Stimulated activated effector memory CD8-positive, alpha-beta T cell treated with anti-CD3 and anti-CD28 coated beads, Interleukin-12 subunit alpha, Interleukin-12 subunit beta, amount 100 ng/mL, for 72 hours (primary cell): ENCODE measurements around the gene M1AP.
A peak's percentile ranks its signal among the peaks of the same experiment; 100 is the strongest.

Source experiments
- ATAC-seq: fragments of 150-1000 bp; cut with Tn5 transposase; 2 replicates; pipeline ENCODE4 v1.10.0; 2021
- DNase-seq, 2 donors: peaks; one replicate each; pipeline ENCODE4 v3.0.0; 2021 to 2022; ENCODE audit warnings: low spot score in 2 of 2
- H3K27ac Mint-ChIP-seq: one replicate; pipeline ENCODE4 v1.8.0; 2022; ENCODE audit warnings: mild to moderate bottlenecking, mixed read lengths
- H3K36me3 Mint-ChIP-seq: one replicate; pipeline ENCODE4 v1.8.0; 2022; ENCODE audit warnings: mild to moderate bottlenecking, mixed read lengths
- H3K4me1 Mint-ChIP-seq: one replicate; pipeline ENCODE4 v1.8.0; 2022; ENCODE audit warnings: mixed read lengths
- H3K4me3 Mint-ChIP-seq: one replicate; pipeline ENCODE4 v1.8.0; 2022; ENCODE audit warnings: mild to moderate bottlenecking, mixed read lengths
- H3K9me3 Mint-ChIP-seq: one replicate; pipeline ENCODE4 v1.8.0; 2022; ENCODE audit warnings: mixed read lengths

The M1AP gene

GRCh38 chr2:74553892-74554819 lies 94.0 kb downstream of the M1AP start, which contains the start of the genes DOK1 and LOXL3:
Gene DOK1, plus strand, starts transcription at chr2:74554720. Its CDS starts 35 bp downstream, at chr2:74554755.
Gene LOXL3, minus strand, starts transcription at chr2:74553942. Its CDS starts 1,308 bp downstream, at chr2:74552634.
- Mint-ChIP-seq H3K36me3 (peaks cover 36% of the 10 kb centered on the region), H3K4me3 (peak within 1 kb of the TSS; percentile 84), H3K4me1 (peaks cover 39% of the 10 kb centered on the region), H3K9me3 (no peaks in the 10 kb centered on the region), H3K27ac (peak within 1 kb of the TSS; percentile 93)
- ATAC-seq (peak; percentile 83), DNase-seq (peak; percentile 88 to 97)

GRCh38 chr2:74552914-74553811 lies 95.0 kb downstream of the M1AP start:
- H3K9me3 Mint-ChIP-seq: no peaks in the 10 kb centered on the region
- peak overlapping the region; percentile 93 for H3K27ac Mint-ChIP-seq
- ATAC-seq: no peak
- peaks cover 36% of the 10 kb centered on the region for H3K36me3 Mint-ChIP-seq
- no peak for DNase-seq
- peaks cover 42% of the 10 kb centered on the region for H3K4me1 Mint-ChIP-seq
- peak overlapping the region; percentile 84 for H3K4me3 Mint-ChIP-seq

GRCh38 chr2:74551942-74552913 lies 95.9 kb downstream of the M1AP start:
- peaks cover 33% of the 10 kb centered on the region for H3K36me3 Mint-ChIP-seq
- no peak for ATAC-seq
- no peaks in the 10 kb centered on the region for H3K9me3 Mint-ChIP-seq
- H3K4me1 Mint-ChIP-seq: peaks cover 44% of the 10 kb centered on the region
- H3K4me3 Mint-ChIP-seq: peak overlapping the region; percentile 84
- no peak for DNase-seq
- H3K27ac Mint-ChIP-seq: peak overlapping the region; percentile 32

GRCh38 chr2:74551530-74551929 lies 96.6 kb downstream of the M1AP start:
- H3K36me3 Mint-ChIP-seq: peaks cover 26% of the 10 kb centered on the region
- H3K4me3 Mint-ChIP-seq: no peak overlapping the region
- ATAC-seq (no peak), DNase-seq (no peak)
- H3K9me3 Mint-ChIP-seq: no peaks in the 10 kb centered on the region
- no peak overlapping the region for H3K27ac Mint-ChIP-seq
- peaks cover 44% of the 10 kb centered on the region for H3K4me1 Mint-ChIP-seq

- no peak for DNase-seq
- peak overlapping the region; percentile 65 for H3K4me3 Mint-ChIP-seq
- H3K27ac Mint-ChIP-seq: no peak overlapping the region
- H3K9me3 Mint-ChIP-seq: no peaks in the 10 kb centered on the region
- peaks cover 19% of the 10 kb centered on the region for H3K36me3 Mint-ChIP-seq
- peaks cover 32% of the 10 kb centered on the region for H3K4me1 Mint-ChIP-seq
- ATAC-seq: no peak
Observed at GRCh38 chr2:74550231-74550630, 97.9 kb downstream of the M1AP start.

GRCh38 chr2:74548900-74549826 lies 99.0 kb downstream of the M1AP start:
- Mint-ChIP-seq H3K4me3 (peak overlapping the region; percentile 65), H3K9me3 (no peaks in the 10 kb centered on the region), H3K27ac (no peak overlapping the region), H3K36me3 (peaks cover 9% of the 10 kb centered on the region), H3K4me1 (peaks cover 29% of the 10 kb centered on the region)
- peak; percentile 68 for ATAC-seq
- no peak for DNase-seq

- peak overlapping the region; percentile 65 for H3K4me3 Mint-ChIP-seq
- peaks cover 23% of the 10 kb centered on the region for H3K4me1 Mint-ChIP-seq
- no peak for ATAC-seq
- H3K27ac Mint-ChIP-seq: no peak overlapping the region
- no peaks in the 10 kb centered on the region for H3K9me3 Mint-ChIP-seq
- H3K36me3 Mint-ChIP-seq: peaks cover under 1% of the 10 kb centered on the region
- no peak for DNase-seq
Observed at GRCh38 chr2:74548285-74548899, 99.7 kb downstream of the M1AP start.

- Mint-ChIP-seq H3K27ac (peak overlapping the region; percentile 8), H3K9me3 (no peaks in the 10 kb centered on the region), H3K36me3 (no peaks in the 10 kb centered on the region), H3K4me1 (peaks cover 13% of the 10 kb centered on the region), H3K4me3 (no peak overlapping the region)
- no peak for DNase-seq
- no peak for ATAC-seq
Observed at GRCh38 chr2:74546004-74546403, 102.1 kb downstream of the M1AP start.

GRCh38 chr2:74544634-74545033 lies 103.5 kb downstream of the M1AP start:
- Mint-ChIP-seq H3K4me1 (peaks cover 8% of the 10 kb centered on the region), H3K9me3 (no peaks in the 10 kb centered on the region), H3K27ac (no peak overlapping the region), H3K36me3 (no peaks in the 10 kb centered on the region), H3K4me3 (no peak overlapping the region)
- ATAC-seq: no peak
- no peak for DNase-seq

GRCh38 chr2:74542978-74543377 lies 105.2 kb downstream of the M1AP start:
- DNase-seq (no peak), ATAC-seq (no peak)
- H3K4me3 Mint-ChIP-seq: no peak overlapping the region
- H3K36me3 Mint-ChIP-seq: no peaks in the 10 kb centered on the region
- H3K9me3 Mint-ChIP-seq: no peaks in the 10 kb centered on the region
- peaks cover under 1% of the 10 kb centered on the region for H3K4me1 Mint-ChIP-seq
- H3K27ac Mint-ChIP-seq: no peak overlapping the region

GRCh38 chr2:74540291-74540690 lies 107.8 kb downstream of the M1AP start:
- Mint-ChIP-seq H3K27ac (no peak overlapping the region), H3K4me1 (no peaks in the 10 kb centered on the region), H3K36me3 (no peaks in the 10 kb centered on the region), H3K4me3 (no peak overlapping the region), H3K9me3 (no peaks in the 10 kb centered on the region)
- ATAC-seq: no peak
- no peak for DNase-seq

GRCh38 chr2:74538881-74539339 lies 109.2 kb downstream of the M1AP start:
- no peak for ATAC-seq
- H3K27ac Mint-ChIP-seq: no peak overlapping the region
- DNase-seq: no peak
- H3K4me3 Mint-ChIP-seq: no peak overlapping the region
- H3K9me3 Mint-ChIP-seq: no peaks in the 10 kb centered on the region
- H3K4me1 Mint-ChIP-seq: no peaks in the 10 kb centered on the region
- H3K36me3 Mint-ChIP-seq: no peaks in the 10 kb centered on the region

GRCh38 chr2:74537140-74537539 lies 111.0 kb downstream of the M1AP start:
- no peak for ATAC-seq
- no peak for DNase-seq
- no peaks in the 10 kb centered on the region for H3K9me3 Mint-ChIP-seq
- H3K4me1 Mint-ChIP-seq: peaks cover 4% of the 10 kb centered on the region
- H3K36me3 Mint-ChIP-seq: peaks cover 18% of the 10 kb centered on the region
- no peak overlapping the region for H3K27ac Mint-ChIP-seq
- H3K4me3 Mint-ChIP-seq: no peak overlapping the region
